H1 (cell line): ENCODE measurements around the gene LITAF. TPM values are rescaled to one million over a fixed set of nuclear protein-coding genes. Genes with fewer than 3 reads are reported as not detected.

Experiments used
- CTCF ChIA-PET: fragments of 300-600 bp; sonication (Branson Sonifier 250); formaldehyde crosslinking; loops from one replicate; lab custom pipeline; 2021; ENCODE audit not compliant: partially characterized antibody; lab: Charles Lee
- POLR2A ChIA-PET: fragments of 300-600 bp; sonication (Branson Sonifier 250); formaldehyde crosslinking; loops from one replicate; lab custom pipeline; 2021; ENCODE audit warnings: inconsistent platforms; ENCODE audit not compliant: partially characterized antibody; lab: Charles Lee
- DNase-seq, 2 experiments: peaks; one replicate each; pipeline versions ENCODE4 v3.0.0 to v3.0.0-alpha.2; 2010 to 2022; ENCODE audit warnings: low spot score in 2 of 2, low read depth in 1 of 2, mixed read lengths in 1 of 2
- FAIRE-seq: peaks from 2 replicates; lab custom pipeline; 2011; peaks lifted over from hg19 to GRCh38; lab: Jason Lieb, UNC
- H2AFZ ChIP-seq: 2 replicates; pipeline ENCODE4 v1.8.1; 2012; ENCODE audit warnings: low read length, inconsistent platforms
- H2AK5ac ChIP-seq: 2 replicates; pipeline ENCODE4 v1.6.1; 2013; ENCODE audit warnings: low read depth, low read length
- H2BK120ac ChIP-seq: replicated peaks from 2 replicates; pipeline ENCODE3; 2013; ENCODE audit warnings: low read depth, low read length, inconsistent platforms
- H2BK12ac ChIP-seq: 2 replicates; pipeline ENCODE4 v1.6.1; 2013; ENCODE audit warnings: low read depth, low read length
- H2BK15ac ChIP-seq: 2 replicates; pipeline ENCODE4 v1.6.1; 2013; ENCODE audit warnings: low read length
- H2BK20ac ChIP-seq: 2 replicates; pipeline ENCODE4 v1.6.1; 2013; ENCODE audit warnings: low read length
- H2BK5ac ChIP-seq: 2 replicates; pipeline ENCODE4 v1.6.1; 2013; ENCODE audit warnings: low read depth, low read length
- H3K14ac ChIP-seq: 2 replicates; pipeline ENCODE4 v1.6.1; 2013; ENCODE audit warnings: inconsistent platforms; ENCODE audit not compliant: insufficient read length
- H3K18ac ChIP-seq: 2 replicates; pipeline ENCODE4 v1.6.1; 2013; ENCODE audit warnings: low read length; ENCODE audit errors: extremely low read depth
- H3K23ac ChIP-seq: 2 replicates; pipeline ENCODE4 v1.6.1; 2013; ENCODE audit warnings: inconsistent platforms; ENCODE audit not compliant: insufficient read length
- H3K23me2 ChIP-seq: 2 replicates; pipeline ENCODE4 v1.6.1; 2013; ENCODE audit warnings: low read depth, low read length
- H3K27ac ChIP-seq: 2 replicates; pipeline ENCODE4 v1.6.1; 2011; ENCODE audit warnings: low read depth, low read length, inconsistent platforms
- H3K27me3 ChIP-seq, 4 experiments: replicated peaks in 1 of 4; 1 replicate in 1 of 4; 2 replicates in 3 of 4; pipeline versions ENCODE4 v1.6.1 to v1.8.1; 2011 to 2013; ENCODE audit warnings: low read length in 3 of 4, mild to moderate bottlenecking in 3 of 4, inconsistent platforms in 2 of 4, mixed read lengths in 2 of 4, moderate library complexity in 1 of 4; ENCODE audit not compliant: control insufficient read depth in 3 of 4, insufficient read depth in 3 of 4; ENCODE audit errors: extremely low read depth in 1 of 4
- H3K36me3 ChIP-seq, 4 experiments: 2 replicates each; pipeline versions ENCODE4 v1.6.1 to v1.8.1; 2011 to 2013; ENCODE audit warnings: mild to moderate bottlenecking in 4 of 4, low read length in 3 of 4, moderate library complexity in 2 of 4, control low read depth in 1 of 4, inconsistent platforms in 1 of 4; ENCODE audit not compliant: insufficient read depth in 4 of 4, control insufficient read depth in 2 of 4
- H3K4ac ChIP-seq: replicated peaks from 2 replicates; pipeline ENCODE3; 2013; ENCODE audit warnings: low read length, low read depth, mixed read lengths, inconsistent platforms; ENCODE audit not compliant: insufficient read length
- H3K4me1 ChIP-seq, 4 experiments: replicated peaks in 1 of 4; 1 replicate in 1 of 4; 2 replicates in 3 of 4; pipeline versions ENCODE4 v1.6.1 to v1.8.1; 2011 to 2013; ENCODE audit warnings: low read length in 3 of 4, inconsistent platforms in 2 of 4, mixed read lengths in 1 of 4; ENCODE audit not compliant: insufficient read depth in 4 of 4, control insufficient read depth in 3 of 4
- H3K4me2 ChIP-seq, 2 experiments: 2 replicates each; pipeline versions ENCODE4 v1.6.1 to v1.8.1; 2011 to 2013; ENCODE audit warnings: low read depth in 2 of 2, low read length in 2 of 2, control low read depth in 1 of 2, inconsistent platforms in 1 of 2, mild to moderate bottlenecking in 1 of 2; ENCODE audit not compliant: insufficient read depth in 1 of 2
- H3K4me3 ChIP-seq, 4 experiments: fragments of 200-600, 300-600 bp in 1 of 4; sonication (generic), shearing (Covaris generic), sonication (Bioruptor Twin) in 1 of 4; 2 replicates each; pipeline versions ENCODE4 v1.5.1 to v1.8.1; 2011 to 2016; ENCODE audit warnings: low read length in 4 of 4, low read depth in 3 of 4, control low read depth in 2 of 4, inconsistent platforms in 2 of 4, mild to moderate bottlenecking in 2 of 4, mixed read lengths in 1 of 4, moderate library complexity in 1 of 4; ENCODE audit not compliant: insufficient read depth in 2 of 4; ENCODE audit errors: extremely low read depth in 1 of 4
- H3K56ac ChIP-seq: replicated peaks from 2 replicates; pipeline ENCODE3; 2013; ENCODE audit warnings: low read depth, mild to moderate bottlenecking, mixed read lengths, low read length, inconsistent platforms; ENCODE audit not compliant: insufficient read length
- H3K79me1 ChIP-seq: 2 replicates; pipeline ENCODE4 v1.6.1; 2013; ENCODE audit warnings: low read depth, low read length, control low read depth
- H3K79me2 ChIP-seq, 2 experiments: 2 replicates each; pipeline versions ENCODE4 v1.6.1 to v1.8.1; 2012 to 2013; ENCODE audit warnings: low read length in 2 of 2, mild to moderate bottlenecking in 2 of 2, inconsistent platforms in 1 of 2; ENCODE audit not compliant: insufficient read depth in 2 of 2, control insufficient read depth in 1 of 2
- H3K9ac ChIP-seq, 4 experiments: replicated peaks in 1 of 4; 1 replicate in 1 of 4; 2 replicates in 3 of 4; pipeline versions ENCODE4 v1.6.1 to v1.8.1; 2011 to 2013; ENCODE audit warnings: low read depth in 3 of 4, low read length in 3 of 4, control low read depth in 2 of 4, mild to moderate bottlenecking in 2 of 4, moderate library complexity in 2 of 4, inconsistent platforms in 1 of 4; ENCODE audit errors: extremely low read depth in 1 of 4
- H3K9me3 ChIP-seq, 2 experiments: 2 replicates each; pipeline versions ENCODE4 v1.6.1 to v1.8.1; 2012 to 2013; ENCODE audit warnings: mild to moderate bottlenecking in 2 of 2, moderate library complexity in 2 of 2, control low read depth in 1 of 2, inconsistent platforms in 1 of 2, low read depth in 1 of 2, low read length in 1 of 2, mixed read lengths in 1 of 2; ENCODE audit not compliant: insufficient read depth in 2 of 2
- H4K20me1 ChIP-seq, 2 experiments: replicated peaks in 1 of 2; 2 replicates each; pipeline versions ENCODE3 to v1.8.1; 2011 to 2013; ENCODE audit warnings: inconsistent platforms in 2 of 2, low read length in 2 of 2, mild to moderate bottlenecking in 1 of 2; ENCODE audit not compliant: insufficient read depth in 2 of 2, control insufficient read depth in 1 of 2
- H4K5ac ChIP-seq: 2 replicates; pipeline ENCODE4 v1.6.1; 2013; ENCODE audit warnings: low read length, low read depth, mixed read lengths, inconsistent platforms; ENCODE audit not compliant: insufficient read length
- H4K8ac ChIP-seq: 2 replicates; pipeline ENCODE4 v1.8.0; 2013; ENCODE audit warnings: mild to moderate bottlenecking, moderate library complexity, low read length, inconsistent platforms; ENCODE audit not compliant: insufficient read depth; ENCODE audit errors: extremely low read depth
- H4K91ac ChIP-seq: replicated peaks from 2 replicates; pipeline ENCODE3; 2013; ENCODE audit warnings: low read length, mixed read lengths, inconsistent platforms; ENCODE audit not compliant: insufficient read length
- BCL11A ChIP-seq, 2 experiments: IDR thresholded peaks; one replicate each; pipeline ENCODE4 v1.6.1; 2011; ENCODE audit warnings: low read depth in 2 of 2, low read length in 2 of 2, mild to moderate bottlenecking in 2 of 2
- CBX8 ChIP-seq: fragments of 300-800, 300-1000 bp; sonication (generic); IDR thresholded peaks from 2 replicates; pipeline ENCODE4 v1.7.1; 2016; ENCODE audit warnings: low read depth, low read length, borderline replicate concordance
- CREB1 ChIP-seq: IDR thresholded peaks from 2 replicates; pipeline ENCODE4 v1.6.1; 2012; ENCODE audit warnings: inconsistent platforms
- GABPA ChIP-seq: IDR thresholded peaks from 2 replicates; pipeline ENCODE4 v1.6.1; 2011; ENCODE audit warnings: mild to moderate bottlenecking, low read length, moderate library complexity, borderline replicate concordance; ENCODE audit not compliant: insufficient read depth
- NANOG ChIP-seq: IDR thresholded peaks from 2 replicates; pipeline ENCODE4 v1.6.1; 2011; ENCODE audit warnings: low read length, low read depth, mild to moderate bottlenecking, inconsistent platforms; ENCODE audit not compliant: insufficient read depth, poor library complexity, severe bottlenecking
- WGBS, 2 experiments: shearing (Covaris generic) in 1 of 2; methylation state at CpG; one replicate each; pipeline versions ENCODE4 v1.1.6 to v1.1.7; 2013 to 2015; ENCODE audit warnings: low lambda C conversion rate in 2 of 2, mixed read lengths in 2 of 2, inconsistent platforms in 1 of 2, low coverage in 1 of 2, missing lambda C conversion rate in 1 of 2; ENCODE audit not compliant: insufficient replicate concordance in 2 of 2, insufficient coverage in 1 of 2, insufficient read length in 1 of 2; ENCODE audit errors: extremely low coverage in 1 of 2, missing lambda C conversion rate in 1 of 2; 5-methylcytosine and 5-hydroxymethylcytosine counted together
- polyA plus RNA-seq, 7 experiments: library from polyadenylated mRNA; depleted of rRNA in 3 of 7; stranded (reverse) in 5 of 7; unstranded in 2 of 7; fragments of >200 nt in 5 of 7; fragments of 200-250 nt in 2 of 7; gene quantifications; 1 replicate in 5 of 7; 2 replicates in 1 of 7; 4 replicates in 1 of 7; pipeline versions ENCODE4 v1.2.1 to v1.2.3, GENCODE V29; 2011 to 2013; ENCODE audit warnings: missing spikeins in 2 of 7, mixed read lengths in 2 of 7
- total RNA-seq: library from RNA; stranded (reverse); fragmentation: NEBNext Ultra II Directional; extraction: Animal tissue kit (Norgen Biotek cat#: 25700); gene quantifications from 2 replicates; pipeline ENCODE4 v1.2.1, GENCODE V29; 2021
- TF ChIP-seq, protein P1 (sequence below): IDR thresholded peaks from 2 replicates; pipeline ENCODE4 v1.6.1; 2012; ENCODE audit warnings: low read length, inconsistent platforms

Gene LITAF
- total and polyA plus RNA-seq, 2 of the 8 experiments (the other 6 are each of a cell fraction or from before 2014, with no cell fraction given) = 165 to 205 TPM

DNA sequence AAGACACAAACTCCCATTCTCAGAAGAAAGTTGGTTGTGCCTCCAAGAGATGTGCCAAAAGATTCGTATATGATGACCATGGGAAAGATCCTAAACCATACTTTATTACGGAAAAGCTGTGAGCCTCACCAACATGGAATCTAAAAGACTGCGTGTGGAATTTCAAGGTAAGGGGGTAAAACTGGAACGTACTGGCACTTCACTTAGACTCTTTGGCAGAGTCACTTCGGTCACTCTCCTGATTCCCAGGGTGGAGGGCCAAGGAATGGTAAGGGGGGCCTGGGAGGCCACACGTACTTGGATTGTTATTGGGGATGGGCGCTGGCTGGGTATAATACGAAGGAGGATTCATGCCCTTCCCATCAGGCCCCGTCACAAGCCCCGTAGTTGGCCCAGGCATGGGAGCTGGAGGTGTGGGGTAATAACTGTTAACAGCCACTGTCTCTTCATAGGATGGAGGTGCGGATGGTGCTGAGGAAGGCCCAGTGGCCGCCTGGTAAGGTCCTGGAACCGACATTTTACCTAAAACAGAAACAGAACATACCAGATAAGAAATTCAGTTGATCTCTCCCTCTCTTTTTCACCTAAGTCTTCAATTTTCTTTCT lies 30.4 kb downstream of the LITAF start:
- H3K4me3 ChIP-seq = no peak overlapping the region
- POLR2A ChIA-PET = no interaction called here
- no peak for FAIRE-seq
- TF ChIP-seq GABPA (no peak), NANOG (no peak), BCL11A (IDR thresholded peaks at IDR 0.05; ENCODE audit: low read depth in 2 of 2, low read length in 2 of 2) (no peak), CREB1 (no peak), CBX8 (no peak)
- TF ChIP-seq, protein P1, sequence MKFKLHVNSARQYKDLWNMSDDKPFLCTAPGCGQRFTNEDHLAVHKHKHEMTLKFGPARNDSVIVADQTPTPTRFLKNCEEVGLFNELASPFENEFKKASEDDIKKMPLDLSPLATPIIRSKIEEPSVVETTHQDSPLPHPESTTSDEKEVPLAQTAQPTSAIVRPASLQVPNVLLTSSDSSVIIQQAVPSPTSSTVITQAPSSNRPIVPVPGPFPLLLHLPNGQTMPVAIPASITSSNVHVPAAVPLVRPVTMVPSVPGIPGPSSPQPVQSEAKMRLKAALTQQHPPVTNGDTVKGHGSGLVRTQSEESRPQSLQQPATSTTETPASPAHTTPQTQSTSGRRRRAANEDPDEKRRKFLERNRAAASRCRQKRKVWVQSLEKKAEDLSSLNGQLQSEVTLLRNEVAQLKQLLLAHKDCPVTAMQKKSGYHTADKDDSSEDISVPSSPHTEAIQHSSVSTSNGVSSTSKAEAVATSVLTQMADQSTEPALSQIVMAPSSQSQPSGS = no peak

More for the DNA sequence above, 30.4 kb downstream of the LITAF start:
- Histone ChIP-seq H3K79me1 (peaks cover 10% of the 10 kb centered on the region), H3K4me2 (no peak overlapping the region), H2BK120ac (no peak overlapping the region), H3K9ac (no peak overlapping the region), H2BK5ac (no peak overlapping the region), H3K4ac (no peak overlapping the region), H3K18ac (no peak overlapping the region), H2BK12ac (no peak overlapping the region), H2AFZ (no peak overlapping the region), H2BK15ac (no peak overlapping the region), H2AK5ac (no peak overlapping the region), H3K23ac (no peak overlapping the region), H3K4me1 (peaks cover 3 to 7% (median 6%) of the 10 kb centered on the region in 4 experiments), H3K9me3 (peaks cover 0 to 3% of the 10 kb centered on the region in 2 experiments; a peak in 3 of 4 replicates), H3K36me3 (peaks cover 6 to 50% (median 18%) of the 10 kb centered on the region in 4 experiments; a peak in 6 of 8 replicates), H3K14ac (no peak overlapping the region), H3K56ac (no peak overlapping the region), H3K27me3 (no peaks in the 10 kb centered on the region; a peak in 1 of 7 replicates), H4K8ac (no peak overlapping the region; the same call in 1 of the 2 replicates), H4K20me1 (peaks cover 0 to 3% of the 10 kb centered on the region in 2 experiments), H4K91ac (no peak overlapping the region), H3K23me2 (no peaks in the 10 kb centered on the region), H3K27ac (no peak overlapping the region), H4K5ac (no peak overlapping the region), H2BK20ac (no peak overlapping the region), H3K79me2 (peaks cover 0 to 38% of the 10 kb centered on the region in 2 experiments; a peak in 2 of 4 replicates)
- WGBS, 2 experiments = 93% methylated on average over 13 of the region's 13 CpGs; no CpG with 5 or more reads in 1 of the 2 experiments
- no peak for DNase-seq
- CTCF ChIA-PET = interaction anchor here (3.1 kb wide), 1 partner anchor 25 kb away, joined by 20 read pairs; no protein-coding TSS in a partner anchor
